HG02840 (cell line): ENCODE results near the gene SPTBN5.

Source experiments
- ATAC-seq: cut with Tn5 transposase; IDR thresholded peaks from one replicate; pipeline ENCODE4 v1.9.1; 2021; ENCODE audit warnings: mild to moderate bottlenecking, moderate library complexity, moderate number of reproducible peaks; ENCODE audit not compliant: unreplicated experiment, low FRiP score

SPTBN5 gene

DNA sequence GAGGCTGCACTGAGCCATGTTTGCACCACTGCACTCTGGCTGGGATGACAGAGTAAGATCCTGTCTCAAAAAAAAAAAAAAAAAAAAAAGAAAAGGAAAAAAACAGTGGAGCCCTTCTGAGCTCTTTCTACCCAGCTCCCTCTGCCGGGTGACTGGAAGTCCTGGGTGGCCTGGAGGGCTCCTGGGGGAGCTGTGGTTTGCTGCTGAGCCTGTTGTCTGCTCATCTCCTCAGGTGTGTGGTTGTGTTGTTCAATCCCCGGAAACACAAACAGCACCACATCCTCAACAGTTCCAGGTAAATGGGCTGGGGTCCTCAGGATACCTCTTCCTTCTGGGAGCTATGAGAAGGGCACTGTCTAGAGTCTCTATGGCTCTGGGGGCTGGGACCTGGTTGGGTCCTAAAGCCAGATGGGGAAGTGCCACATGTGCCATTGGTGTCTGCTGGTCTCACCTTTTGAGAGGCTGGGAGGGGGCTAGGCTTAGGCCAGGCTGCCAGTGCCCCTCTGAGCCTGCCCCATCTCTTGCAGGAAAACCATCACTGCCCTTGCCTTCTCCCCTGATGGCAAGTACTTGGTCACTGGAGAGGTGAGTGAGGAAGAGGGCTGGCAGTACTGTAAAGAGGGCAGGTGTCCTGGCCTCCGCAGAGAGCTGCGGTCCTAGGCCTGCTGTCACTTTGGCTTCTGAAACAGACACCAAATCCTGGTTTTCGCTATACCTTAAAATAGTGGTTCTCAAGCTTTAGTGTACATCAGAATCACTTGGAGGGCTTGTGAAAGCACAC, 83.0 kb downstream of the SPTBN5 start:
- no peak for ATAC-seq

DNA sequence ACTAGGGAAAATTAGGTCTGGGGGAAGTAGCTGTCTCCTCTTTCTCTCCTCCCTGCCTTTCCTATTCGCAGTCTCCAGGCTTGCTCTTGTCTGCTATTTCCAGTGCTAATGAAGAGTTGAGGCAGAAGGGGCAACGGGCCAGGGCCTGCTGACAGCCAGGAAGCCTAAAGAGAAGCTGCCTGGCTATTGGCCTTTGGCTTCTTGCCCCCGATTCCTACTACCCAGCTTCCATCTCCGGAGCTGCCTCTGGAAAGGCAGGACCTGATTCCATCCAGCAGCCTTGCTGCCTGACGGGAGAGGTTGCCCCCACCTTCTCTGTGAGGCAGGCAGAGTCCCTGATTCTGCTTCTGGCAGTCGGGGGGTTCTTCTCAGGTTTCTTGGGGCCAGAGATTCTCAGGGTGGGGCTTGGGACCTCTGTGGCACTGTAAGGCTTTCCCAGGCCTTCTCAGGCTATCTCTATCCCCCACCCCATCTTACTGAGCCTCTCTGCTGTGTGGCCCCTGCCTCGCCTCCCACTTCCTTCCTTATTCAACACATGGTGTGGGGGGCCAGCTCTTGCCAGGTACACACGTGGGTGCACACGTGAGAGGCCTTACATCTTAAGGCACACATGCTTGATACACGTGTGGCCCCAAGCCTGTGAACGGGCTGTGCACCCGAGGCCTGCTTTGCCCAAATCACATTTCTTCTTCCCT, 84.2 kb downstream of the SPTBN5 start:
- ATAC-seq = no peak

DNA sequence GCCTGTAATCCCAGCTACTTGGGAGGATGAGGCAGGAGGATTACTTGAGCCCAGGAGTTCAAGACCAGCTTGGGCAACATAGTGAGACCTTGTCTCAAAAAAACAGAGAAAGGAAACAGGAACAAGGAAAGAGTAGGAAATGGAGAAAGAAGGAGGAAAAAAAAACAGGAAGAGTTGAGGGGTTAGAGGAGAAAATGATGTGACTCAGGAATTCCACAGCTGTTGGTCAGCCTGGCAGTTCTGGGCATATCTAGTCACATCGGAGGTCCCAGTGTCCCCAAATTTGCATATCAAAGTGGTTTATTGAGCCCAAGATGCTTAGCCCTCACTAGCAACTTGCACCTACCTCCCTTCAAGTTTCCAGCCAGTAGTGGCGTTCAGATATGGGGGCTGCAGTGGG, 84.7 kb downstream of the SPTBN5 start:
- no peak for ATAC-seq

DNA sequence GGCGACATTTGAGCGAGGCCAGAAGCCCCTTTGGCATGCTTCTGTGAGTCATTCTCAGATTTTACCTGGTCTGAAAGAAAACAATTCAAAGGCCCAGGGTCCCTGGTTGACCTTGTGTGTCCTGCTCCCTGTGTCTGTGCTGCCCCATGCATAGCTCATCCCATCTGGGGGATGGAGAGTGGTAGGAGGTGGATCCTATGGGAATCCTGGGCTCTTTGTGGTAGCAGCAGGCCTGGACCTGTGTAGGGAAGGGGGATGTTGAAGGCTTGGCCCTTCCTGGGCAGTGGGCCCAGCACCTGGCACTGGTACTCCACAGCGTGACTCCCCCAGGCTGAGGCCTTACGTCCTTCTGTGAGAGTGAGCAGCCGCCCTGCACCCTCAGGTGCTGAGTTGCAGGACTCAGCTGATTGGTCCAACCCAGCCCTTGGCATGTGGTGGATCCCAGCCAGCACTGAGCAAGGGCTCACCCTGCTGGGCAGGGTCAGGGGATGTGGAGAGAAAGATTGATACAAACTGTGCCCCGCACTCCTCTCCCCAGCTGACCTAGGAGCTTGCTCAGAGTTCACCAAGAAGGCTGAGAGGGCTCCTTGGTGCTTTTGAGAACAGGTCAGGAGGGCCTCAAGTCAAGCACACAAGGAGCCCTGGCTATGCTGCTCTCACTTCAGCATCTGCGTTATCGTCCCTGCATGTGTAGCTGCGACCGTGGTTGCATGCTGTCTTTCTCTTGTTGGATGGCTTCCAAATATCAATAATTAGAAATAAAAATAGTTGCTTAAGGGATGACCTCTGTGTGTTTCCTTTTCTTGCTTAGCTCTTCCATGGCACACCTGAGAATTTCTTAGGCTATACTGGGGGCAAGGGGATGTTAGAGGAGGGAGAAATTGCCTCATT, 87.3 kb downstream of the SPTBN5 start:
- no peak for ATAC-seq

DNA sequence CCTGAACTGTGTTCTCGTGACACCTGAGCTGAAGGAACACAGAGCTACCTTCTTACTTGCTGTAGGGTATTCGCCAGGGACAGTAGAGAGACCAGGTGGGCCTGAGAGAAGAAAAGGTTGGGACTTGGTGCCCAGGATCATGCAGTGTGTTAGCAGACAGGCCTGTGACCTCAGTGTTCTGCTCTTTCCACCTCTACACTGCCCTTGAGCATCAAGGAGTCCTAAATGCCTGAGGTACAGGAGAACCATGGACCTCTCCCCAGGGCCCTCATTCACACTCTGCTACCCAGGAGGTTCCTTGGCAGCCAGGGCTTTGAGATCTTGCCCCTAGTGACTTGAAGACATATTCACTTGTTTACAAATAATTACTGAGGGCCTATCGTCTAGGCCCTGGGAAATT, 88.1 kb downstream of the SPTBN5 start:
- no peak for ATAC-seq

DNA sequence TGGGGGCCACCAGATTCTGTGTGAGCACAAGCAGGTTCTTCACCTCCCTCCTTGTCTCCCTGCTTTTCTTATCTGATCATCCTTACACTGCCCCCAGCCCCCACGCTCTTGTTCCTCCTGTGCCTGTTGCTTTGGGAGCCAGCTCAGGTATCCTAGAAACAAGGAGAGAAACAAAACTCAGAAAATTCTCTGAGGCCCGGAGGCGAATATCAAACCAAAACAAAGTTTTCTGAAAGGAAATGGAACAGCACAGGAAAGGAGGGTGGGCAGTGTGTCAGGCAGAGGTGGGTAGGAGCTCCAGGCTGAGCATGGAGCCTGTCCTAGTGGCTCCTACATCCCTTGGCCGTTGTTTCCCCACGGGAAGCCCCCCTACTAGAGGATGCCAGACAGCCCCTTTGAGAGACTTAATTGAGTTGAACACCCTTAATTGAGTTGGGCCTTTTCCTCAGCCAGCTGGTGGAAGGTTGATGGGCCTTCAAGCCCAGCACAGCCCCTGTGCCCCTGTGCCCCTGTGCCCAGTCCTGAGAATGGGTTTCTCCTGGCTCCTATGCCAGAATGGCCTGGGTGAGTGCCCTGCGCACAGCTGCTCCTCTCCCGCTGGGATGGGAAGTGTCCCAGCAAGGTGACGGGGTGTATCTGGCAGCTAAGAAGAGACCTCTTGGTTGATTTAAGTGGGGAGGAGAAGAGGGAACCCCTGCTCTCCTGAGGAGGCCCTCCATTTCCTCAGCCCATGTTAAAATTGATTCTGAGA, 88.8 kb downstream of the SPTBN5 start:
- ATAC-seq = no peak

DNA sequence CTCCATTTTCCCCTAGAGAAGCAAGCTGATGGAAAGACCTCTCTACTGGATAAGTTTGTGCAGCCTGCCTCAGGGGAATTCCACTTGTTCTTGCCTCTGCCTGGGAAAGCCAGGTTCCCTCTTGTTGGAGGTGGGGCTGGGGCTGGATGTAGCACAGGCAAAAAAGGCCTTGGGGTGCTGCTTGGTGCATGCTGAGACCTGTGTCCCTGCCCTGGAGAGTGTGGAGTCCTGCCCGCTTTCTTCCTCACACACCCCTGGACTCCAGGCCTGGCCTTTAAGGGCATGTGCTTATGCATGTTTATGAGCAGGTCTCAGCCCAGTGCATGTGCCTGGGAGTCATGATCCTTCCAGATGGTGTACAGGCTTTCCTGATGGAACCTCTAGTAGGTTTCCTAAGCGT, 89.5 kb downstream of the SPTBN5 start:
- ATAC-seq = no peak

DNA sequence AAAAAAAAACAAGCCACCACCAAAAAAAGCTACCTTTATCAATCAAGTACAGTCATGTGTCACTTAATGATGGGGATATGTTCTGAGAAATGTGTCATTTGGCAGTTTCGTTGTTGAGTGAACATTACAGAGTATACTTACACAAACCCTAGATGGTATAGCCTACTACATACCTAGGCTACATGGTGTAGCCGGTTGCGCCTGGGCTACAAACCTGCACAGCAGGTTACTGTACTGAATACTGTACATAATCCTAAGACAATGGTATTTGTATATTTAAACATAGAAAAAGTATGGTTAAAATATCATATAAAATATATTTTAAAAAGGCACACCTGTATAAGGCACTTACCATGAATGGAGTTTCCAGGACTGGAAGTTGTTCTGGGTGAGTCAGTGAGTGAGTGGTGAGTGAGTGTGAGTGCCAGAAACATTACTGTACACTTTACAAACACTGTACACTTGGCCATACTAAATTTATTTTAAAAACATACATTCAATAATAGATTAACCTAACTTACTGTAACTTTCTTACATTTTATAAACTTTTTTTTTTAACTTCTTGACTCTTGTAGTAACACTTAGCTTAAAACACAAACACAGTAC, 91.9 kb downstream of the SPTBN5 start:
- no peak for ATAC-seq

DNA sequence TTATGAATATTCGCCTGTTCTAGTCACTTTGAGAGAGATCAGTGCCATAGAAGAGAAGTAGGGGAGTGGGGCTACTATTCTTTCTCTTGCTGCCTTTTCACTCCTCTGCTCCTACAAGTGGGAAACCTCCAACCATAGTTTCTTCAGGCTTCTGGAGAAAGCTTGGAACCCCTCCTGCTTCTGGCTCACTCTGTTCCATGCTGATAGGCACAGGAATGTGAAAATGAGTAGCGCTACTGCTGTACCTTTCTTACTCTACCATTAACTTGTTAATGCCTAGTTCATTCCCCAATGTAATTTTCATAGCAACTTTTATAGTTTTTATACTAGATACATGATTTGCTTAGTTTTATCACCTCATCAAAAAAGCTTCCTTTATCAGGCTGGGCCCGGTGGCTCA, 92.7 kb downstream of the SPTBN5 start:
- no peak for ATAC-seq

DNA sequence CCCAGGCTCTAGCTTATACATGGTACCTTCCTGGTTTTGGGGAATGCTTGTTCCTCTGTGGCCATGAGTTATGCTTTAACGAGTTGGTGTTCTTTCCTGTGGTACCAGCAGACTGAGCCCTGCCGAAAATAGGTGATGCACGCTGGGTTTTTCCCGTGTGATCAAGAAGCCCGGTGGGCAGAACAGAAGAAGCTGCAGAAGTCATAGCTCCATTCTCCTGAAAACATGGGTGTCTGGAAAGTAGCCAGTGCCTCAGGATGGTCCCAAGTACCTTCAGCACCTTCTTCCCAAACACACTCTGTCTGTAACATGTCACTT, 94.4 kb downstream of the SPTBN5 start:
- no peak for ATAC-seq

DNA sequence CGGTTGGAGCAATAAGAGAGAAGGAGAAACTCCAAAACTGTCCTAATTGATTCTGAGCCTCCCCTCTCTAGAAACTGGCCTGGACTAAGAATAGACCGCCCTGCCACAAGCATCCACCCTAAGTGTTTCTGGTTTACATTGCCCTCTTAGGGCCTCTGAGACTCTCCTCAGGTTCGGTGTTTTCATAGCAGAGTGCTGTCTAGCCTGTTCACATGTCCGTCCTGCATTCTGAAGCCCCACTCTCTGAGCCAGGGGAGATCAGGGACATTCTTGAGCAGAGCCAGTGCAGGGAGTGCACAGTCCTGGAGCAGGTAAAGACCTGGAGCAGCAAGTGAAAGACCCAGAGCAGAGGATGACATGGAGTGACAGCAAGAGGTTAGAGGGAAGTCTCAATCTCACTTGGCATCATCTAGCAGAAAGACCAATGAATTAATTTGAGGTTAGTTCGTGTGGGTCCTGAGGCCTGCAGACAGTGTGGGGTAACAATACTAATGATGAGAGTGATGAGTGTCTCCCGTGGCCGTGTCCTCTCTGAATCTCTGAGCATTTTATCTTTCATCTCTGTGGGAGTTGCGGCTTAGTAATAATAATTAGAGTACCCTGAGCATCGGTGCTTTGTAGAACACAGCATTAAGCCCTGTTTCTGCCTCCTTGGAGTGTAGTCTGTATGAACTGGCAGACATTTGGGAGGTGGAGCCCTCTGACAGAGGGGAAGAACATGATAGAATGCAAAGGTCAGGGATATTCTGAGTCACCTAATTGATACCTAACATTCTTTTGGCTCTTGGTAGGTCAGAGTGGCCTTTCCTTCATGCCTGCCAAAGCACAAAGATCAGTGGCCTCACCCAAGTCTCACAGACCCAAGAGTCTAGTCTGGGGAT, 95.0 kb downstream of the SPTBN5 start:
- no peak for ATAC-seq
